Epithelial cell of prostate (primary cell): ENCODE data around the gene GPER1.
"Not testable (repeated sequence)": the region's sequence is repeated elsewhere in the genome, so short reads cannot be mapped to it uniquely, and the experiment has no call there.

Experiments used
- DNase-seq: peaks from one replicate; pipeline ENCODE4 v3.0.0-alpha.2; 2011; ENCODE audit warnings: low read depth, low spot score
- H3K27ac ChIP-seq: fragments of 450-650 bp; 2 replicates; pipeline ENCODE4 v1.5.1; 2017; ENCODE audit warnings: mild to moderate bottlenecking

GPER1 gene

DNA sequence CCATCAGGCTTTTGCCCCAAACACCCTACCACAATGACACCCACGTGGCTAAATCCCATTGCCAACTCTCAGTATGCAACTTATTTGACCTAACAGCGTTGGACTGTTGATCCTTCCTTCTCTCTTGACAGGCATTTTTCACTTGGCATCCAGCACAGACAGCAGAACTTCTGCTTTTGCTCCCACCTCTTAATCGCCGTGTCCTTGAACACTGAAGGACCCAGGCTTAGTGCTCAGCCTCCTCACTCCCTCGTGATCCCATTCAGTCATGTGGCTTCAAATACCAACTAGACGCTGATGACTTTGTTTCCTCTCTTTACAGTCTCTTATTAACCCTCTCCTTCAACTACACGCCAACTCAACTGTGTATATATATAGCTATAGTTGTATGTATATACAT lies 47.0 kb downstream of the GPER1 start:
- no peak for DNase-seq
- H3K27ac ChIP-seq: no peak overlapping the region

- DNase-seq: no peak
- H3K27ac ChIP-seq: no peak overlapping the region
Measured at GRCh38 chr7:1136841-1137516, 49.1 kb downstream of the GPER1 start.

DNA sequence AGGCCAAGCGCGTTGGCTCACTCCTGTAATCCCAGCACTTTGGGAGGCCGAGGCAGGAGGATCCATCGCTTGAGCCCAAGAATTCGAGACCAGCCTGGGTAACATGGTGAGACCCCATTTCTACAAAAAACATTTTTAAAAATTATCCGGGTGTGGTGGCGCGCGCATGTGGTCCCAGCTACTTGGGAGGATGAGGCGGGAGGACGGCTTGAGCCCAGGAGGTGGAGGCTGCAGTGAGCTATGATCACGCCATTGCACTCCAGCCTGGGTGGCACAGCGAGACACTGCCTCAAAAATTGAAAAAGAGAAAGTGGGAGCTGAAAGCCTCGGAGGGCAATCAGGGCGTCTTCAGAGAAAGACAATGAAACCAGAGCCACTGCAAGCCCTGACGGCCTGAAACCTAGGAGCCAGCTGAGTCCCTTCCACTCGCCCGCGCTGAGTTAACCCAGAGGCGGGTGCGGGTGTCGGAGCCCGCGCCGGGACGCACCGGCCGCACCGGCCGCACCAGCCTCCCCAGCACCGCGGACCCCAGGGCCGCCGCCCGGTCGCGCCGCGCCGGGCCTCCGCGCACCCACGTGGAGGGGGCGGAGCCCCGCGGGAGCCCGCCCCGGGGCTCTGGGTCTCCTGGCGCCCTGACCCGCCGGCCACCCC lies 49.7 kb downstream of the GPER1 start:
- peak overlapping the region; percentile 40 for H3K27ac ChIP-seq
- no peak for DNase-seq

- no peak overlapping the region for H3K27ac ChIP-seq
- DNase-seq: no peak
Measured at GRCh38 chr7:1140476-1141104, 52.7 kb downstream of the GPER1 start.

DNA sequence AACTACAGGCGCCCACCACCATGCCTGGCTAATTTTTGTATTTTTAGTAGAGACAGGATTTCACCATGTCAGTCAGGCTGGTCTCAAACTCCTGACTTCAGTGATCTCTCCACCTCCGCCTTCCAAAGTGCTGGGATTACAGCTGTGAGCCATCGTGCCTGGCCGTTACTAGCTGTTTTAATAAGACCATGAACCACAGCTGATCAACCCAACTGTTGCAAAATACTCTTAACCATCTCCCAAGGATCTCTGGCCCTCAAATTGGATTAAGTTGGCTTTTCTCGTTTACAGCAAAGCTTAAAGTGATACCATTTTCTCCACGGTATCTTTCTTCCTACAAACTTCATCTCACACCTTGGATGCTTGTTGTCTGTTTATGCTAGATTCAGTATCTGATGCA lies 53.7 kb downstream of the GPER1 start:
- no peak overlapping the region for H3K27ac ChIP-seq
- DNase-seq: no peak

- H3K27ac ChIP-seq: no peak overlapping the region
- no peak for DNase-seq
Measured at GRCh38 chr7:1142051-1142635, 54.2 kb downstream of the GPER1 start.

- not testable (repeated sequence) for DNase-seq, H3K27ac ChIP-seq
Measured at GRCh38 chr7:1143031-1143430, 55.1 kb downstream of the GPER1 start.
